Mucosa of descending colon (tissue), 3 donors: ENCODE data around the gene F10. TPM values are rescaled to one million over a fixed set of nuclear protein-coding genes. Genes with fewer than 3 reads are reported as not detected.

Source experiments
- ATAC-seq: fragments of 200-7000 bp; cut with Tn5 transposase; one replicate; pipeline ENCODE4 v1.9.1; 2020; ENCODE audit warnings: mild to moderate bottlenecking, moderate library complexity
- DNase-seq, 3 donors: peaks; one replicate each; pipeline ENCODE4 v3.0.0-alpha.2; 2020
- H3K36me3 ChIP-seq: fragments of 200-600 bp; one replicate; pipeline ENCODE4 v1.8.0; 2021; ENCODE audit warnings: low read depth, mild to moderate bottlenecking
- H3K4me1 ChIP-seq: fragments of 200-600 bp; one replicate; pipeline ENCODE4 v1.8.0; 2021; ENCODE audit warnings: low read depth, mild to moderate bottlenecking
- H3K4me3 ChIP-seq: fragments of 200-600 bp; one replicate; pipeline ENCODE4 v1.8.0; 2021; ENCODE audit warnings: mild to moderate bottlenecking
- H3K9me3 ChIP-seq: fragments of 200-600 bp; one replicate; pipeline ENCODE4 v1.8.0; 2021; ENCODE audit warnings: mild to moderate bottlenecking
- CTCF ChIP-seq: fragments of 200-600 bp; IDR thresholded peaks from one replicate; pipeline ENCODE4 v1.8.0; 2022; ENCODE audit warnings: antibody characterized with exemption, mild to moderate bottlenecking
- intact Hi-C, 2 donors: fragments of 100-400 bp; cut with DNase I in 1 of 2; cut with micrococcal nuclease in 1 of 2; formaldehyde crosslinking; loops; one replicate each; pipeline versions ENCODE4 v1.11.0 to v1.11.1; 2022; cut with DNase I, micrococcal nuclease
- total RNA-seq, 3 donors: library from RNA; stranded (reverse); fragmentation: NEBNext Ultra II Directional in 2 of 3; extraction: Animal tissue kit (Norgen Biotek cat#: 25700) in 2 of 3; gene quantifications; one replicate each; pipeline versions ENCODE4 v1.2.1 to v1.2.4, GENCODE V29; 2021 to 2023
- donor health status: DM: no; HTN: no; CAD: no; lungs with moderate emphysema.
- donor health status: DM: no; HTN: no; CAD: no.
- donor health status: DM: no; HTN: yes; CAD: no.

The F10 gene
- total RNA-seq, 3 donors from 2014 or later: 1.3 to 3.5 (median 2.0) TPM

- intact Hi-C loops: no loop called here
- H3K4me1 ChIP-seq: no peaks in the 10 kb centered on the region
- ATAC-seq: peak; percentile 52
- no peaks in the 10 kb centered on the region for H3K36me3 ChIP-seq
- H3K4me3 ChIP-seq: no peak overlapping the region
- TF ChIP-seq CTCF: no peak
- DNase-seq: no peak
- no peaks in the 10 kb centered on the region for H3K9me3 ChIP-seq
Observed at GRCh38 chr13:113184568-113185440, 62.2 kb downstream of the F10 start.

- intact Hi-C loops: no loop called here
- ATAC-seq (peak; percentile 26), DNase-seq (no peak)
- TF ChIP-seq CTCF: no peak
- Histone ChIP-seq H3K36me3 (no peaks in the 10 kb centered on the region), H3K4me1 (no peaks in the 10 kb centered on the region), H3K9me3 (no peaks in the 10 kb centered on the region), H3K4me3 (no peak overlapping the region)
Observed at GRCh38 chr13:113186061-113186900, 63.7 kb downstream of the F10 start.

GRCh38 chr13:113187263-113187669 lies 64.7 kb downstream of the F10 start:
- H3K4me3 ChIP-seq: no peak overlapping the region
- no peaks in the 10 kb centered on the region for H3K36me3 ChIP-seq
- peak in 2 of 3 donors; percentile 45 to 80 for DNase-seq
- H3K4me1 ChIP-seq: no peaks in the 10 kb centered on the region
- TF ChIP-seq CTCF: no peak
- H3K9me3 ChIP-seq: no peaks in the 10 kb centered on the region
- intact Hi-C loops: no loop called here
- ATAC-seq: peak; percentile 77

GRCh38 chr13:113187883-113188665 lies 65.5 kb downstream of the F10 start:
- intact Hi-C loops: no loop called here
- TF ChIP-seq CTCF: no peak
- no peak for DNase-seq
- no peaks in the 10 kb centered on the region for H3K36me3 ChIP-seq
- no peaks in the 10 kb centered on the region for H3K4me1 ChIP-seq
- ATAC-seq: no peak
- H3K9me3 ChIP-seq: no peaks in the 10 kb centered on the region
- no peak overlapping the region for H3K4me3 ChIP-seq

- ATAC-seq (no peak), DNase-seq (no peak)
- intact Hi-C loops: no loop called here
- TF ChIP-seq CTCF: no peak
- Histone ChIP-seq H3K36me3 (no peaks in the 10 kb centered on the region), H3K9me3 (no peaks in the 10 kb centered on the region), H3K4me3 (no peak overlapping the region), H3K4me1 (no peaks in the 10 kb centered on the region)
Observed at GRCh38 chr13:113190181-113190580, 67.6 kb downstream of the F10 start.
